Suprapubic skin (tissue), 3 donors: ENCODE measurements around the gene RNASE12.

Source experiments
- CTCF ChIP-seq, 2 donors: fragments of 200-600 bp in 1 of 2; fragments of 450-650 bp in 1 of 2; sonication (generic) in 1 of 2; IDR thresholded peaks; one replicate each; pipeline ENCODE4 v1.5.1; 2016 to 2019; ENCODE audit warnings: antibody characterized with exemption in 2 of 2, mild to moderate bottlenecking in 1 of 2, moderate library complexity in 1 of 2
- EP300 ChIP-seq: sonication (generic); formaldehyde crosslinking; IDR thresholded peaks from one replicate; pipeline ENCODE4 v1.6.1; 2017; ENCODE audit warnings: antibody characterized with exemption
- POLR2A ChIP-seq, 2 donors: fragments of 450-650 bp; IDR thresholded peaks; one replicate each; pipeline ENCODE4 v1.6.1; 2017; ENCODE audit warnings: antibody characterized with exemption in 2 of 2, mild to moderate bottlenecking in 2 of 2, moderate library complexity in 2 of 2

- TF ChIP-seq CTCF (IDR thresholded peaks at IDR 0.05), result no peak
- TF ChIP-seq POLR2A (IDR thresholded peaks at IDR 0.05), result no peak
- TF ChIP-seq EP300, result no peak
These were observed 37.1 kb upstream of the RNASE12 start for GRCh38 chr14:20628063-20628854.
